HG03097 (cell line): ENCODE measurements around the gene SEMA4B.
A peak's percentile ranks its signal among the peaks of the same experiment; 100 is the strongest.
"Not testable (repeated sequence)": the region's sequence is repeated elsewhere in the genome, so short reads cannot be mapped to it uniquely, and the experiment has no call there.

Source experiments
- ATAC-seq: cut with Tn5 transposase; IDR thresholded peaks from one replicate; pipeline ENCODE4 v1.9.1; 2021; ENCODE audit not compliant: unreplicated experiment, low FRiP score

Gene SEMA4B

GRCh38 chr15:90201130-90201943, at the start of gene SEMA4B:
SEMA4B (plus strand) TSS chr15:90201330; CDS start chr15:90201579, 249 bp downstream.
- peak; percentile 65 for ATAC-seq

GRCh38 chr15:90151989-90152645, 49.0 kb upstream of the SEMA4B start:
- ATAC-seq = no peak

- ATAC-seq = no peak
Measured at GRCh38 chr15:90153658-90154057, 47.5 kb upstream of the SEMA4B start.

GRCh38 chr15:90154246-90154645, 46.9 kb upstream of the SEMA4B start:
- no peak for ATAC-seq

- no peak for ATAC-seq
Measured at GRCh38 chr15:90154861-90155626, 46.1 kb upstream of the SEMA4B start.

- no peak for ATAC-seq
Measured at GRCh38 chr15:90159213-90159612, 41.9 kb upstream of the SEMA4B start.

- no peak for ATAC-seq
Measured at GRCh38 chr15:90160781-90161727, 40.1 kb upstream of the SEMA4B start.

- no peak for ATAC-seq
Measured at GRCh38 chr15:90161950-90162361, 39.2 kb upstream of the SEMA4B start.

GRCh38 chr15:90162956-90163355, 38.2 kb upstream of the SEMA4B start:
- ATAC-seq = no peak

- not testable (repeated sequence) for ATAC-seq
Measured at GRCh38 chr15:90164239-90164638, 36.9 kb upstream of the SEMA4B start.

- no peak for ATAC-seq
Measured at GRCh38 chr15:90165157-90165556, 36.0 kb upstream of the SEMA4B start.

- ATAC-seq = peak; percentile 55
Measured at GRCh38 chr15:90165659-90166489, 35.3 kb upstream of the SEMA4B start.

GRCh38 chr15:90167121-90167520, 34.0 kb upstream of the SEMA4B start:
- no peak for ATAC-seq

GRCh38 chr15:90171623-90172022, 29.5 kb upstream of the SEMA4B start:
- no peak for ATAC-seq

GRCh38 chr15:90173372-90173771, 27.8 kb upstream of the SEMA4B start:
- ATAC-seq = no peak

GRCh38 chr15:90174140-90174875, 26.8 kb upstream of the SEMA4B start:
- no peak for ATAC-seq

GRCh38 chr15:90177012-90177411, 24.1 kb upstream of the SEMA4B start:
- no peak for ATAC-seq
